SK-N-SH (cell line): ENCODE results near the gene LGSN. TPM values are rescaled to one million over a fixed set of nuclear protein-coding genes. Genes with fewer than 3 reads are reported as not detected.

Source experiments
- CTCF ChIA-PET: fragments of 300-600, 350-600 bp; formaldehyde crosslinking; extraction: SDS; loops from one replicate; lab custom pipeline; 2021; lab: Yijun Ruan, JAX
- POLR2A ChIA-PET: fragments of 350-600 bp; sonication (Branson Sonifier 250); formaldehyde crosslinking; extraction: SDS; loops from one replicate; lab custom pipeline; 2020; ENCODE audit warnings: antibody characterized with exemption, inconsistent platforms; lab: Yijun Ruan, JAX
- DNase-seq: peaks from one replicate; pipeline ENCODE4 v3.0.0; 2012
- H2AFZ ChIP-seq: fragments of 200-600 bp; sonication (generic); 2 replicates; pipeline ENCODE4 v1.8.1; 2016; ENCODE audit warnings: antibody characterized with exemption, mild to moderate bottlenecking, low read depth
- H3F3A ChIP-seq: fragments of 200-600 bp; sonication (generic); replicated peaks from 2 replicates; pipeline ENCODE3; 2016; ENCODE audit warnings: antibody characterized with exemption, mild to moderate bottlenecking; ENCODE audit not compliant: insufficient read depth
- H3K27ac ChIP-seq, 2 experiments: fragments of 200-500 bp in 1 of 2; fragments of 200-600 bp in 1 of 2; sonication (Bioruptor generic) in 1 of 2; sonication (generic), shearing (Covaris generic) in 1 of 2; 2 replicates each; pipeline versions ENCODE4 v1.5.1 to v1.6.1; 2014 to 2016; ENCODE audit warnings: low read depth in 2 of 2, inconsistent platforms in 1 of 2, low read length in 1 of 2, mild to moderate bottlenecking in 1 of 2, mixed read lengths in 1 of 2
- H3K27me3 ChIP-seq: fragments of 200-600 bp; sonication (generic), shearing (Covaris generic); 2 replicates; pipeline ENCODE4 v1.6.1; 2016; ENCODE audit warnings: mixed run types; ENCODE audit not compliant: insufficient read depth
- H3K36me3 ChIP-seq, 2 experiments: fragments of 200-500 bp in 1 of 2; fragments of 200-600 bp in 1 of 2; sonication (Bioruptor generic) in 1 of 2; sonication (generic) in 1 of 2; replicated peaks in 1 of 2; 2 replicates each; pipeline versions ENCODE3 to v1.5.1; 2014 to 2016; ENCODE audit warnings: low read length in 1 of 2, mild to moderate bottlenecking in 1 of 2; ENCODE audit not compliant: insufficient read depth in 2 of 2, control insufficient read depth in 1 of 2
- H3K4me1 ChIP-seq, 2 experiments: fragments of 200-500 bp in 1 of 2; fragments of 200-600 bp in 1 of 2; sonication (Bioruptor generic) in 1 of 2; sonication (generic), shearing (Covaris generic) in 1 of 2; 2 replicates each; pipeline versions ENCODE4 v1.5.1 to v1.6.1; 2014 to 2016; ENCODE audit warnings: low read depth in 1 of 2, low read length in 1 of 2, mixed run types in 1 of 2; ENCODE audit not compliant: insufficient read depth in 2 of 2, control insufficient read depth in 1 of 2
- H3K4me2 ChIP-seq: fragments of 200-600 bp; sonication (generic), shearing (Covaris generic); 2 replicates; pipeline ENCODE4 v1.6.1; 2017; ENCODE audit warnings: mixed run types
- H3K4me3 ChIP-seq, 2 experiments: fragments of 200-500 bp in 1 of 2; fragments of 200-600 bp in 1 of 2; sonication (Bioruptor generic) in 1 of 2; sonication (generic), shearing (Covaris generic) in 1 of 2; 2 replicates each; pipeline versions ENCODE4 v1.5.1 to v1.8.1; 2014 to 2016; ENCODE audit warnings: low read depth in 2 of 2, inconsistent platforms in 1 of 2, low read length in 1 of 2, mild to moderate bottlenecking in 1 of 2, mixed read lengths in 1 of 2, moderate library complexity in 1 of 2
- H3K79me2 ChIP-seq: fragments of 200-600 bp; sonication (generic); 2 replicates; pipeline ENCODE4 v1.8.1; 2017; ENCODE audit warnings: mild to moderate bottlenecking; ENCODE audit not compliant: insufficient read depth
- H3K9ac ChIP-seq: fragments of 200-600 bp; sonication (generic); 2 replicates; pipeline ENCODE4 v1.6.1; 2017; ENCODE audit warnings: mixed run types
- H3K9me2 ChIP-seq: fragments of 200-600 bp; sonication (generic); 2 replicates; pipeline ENCODE4 v1.6.1; 2017; ENCODE audit warnings: mixed run types
- H3K9me3 ChIP-seq: fragments of 200-600 bp; sonication (generic); 2 replicates; pipeline ENCODE4 v1.6.1; 2017; ENCODE audit warnings: mixed run types, mild to moderate bottlenecking, moderate library complexity
- H4K20me1 ChIP-seq: fragments of 200-600 bp; sonication (generic); 2 replicates; pipeline ENCODE4 v1.6.1; 2017; ENCODE audit warnings: mild to moderate bottlenecking, mixed run types; ENCODE audit not compliant: insufficient read depth
- CHD2 ChIP-seq: fragments of 150-350 bp; IDR thresholded peaks from 2 replicates; pipeline ENCODE4 v1.6.1; 2018; ENCODE audit warnings: low read length; ENCODE audit not compliant: partially characterized antibody
- CTCF ChIP-seq: fragments of 200-600 bp; sonication (generic); IDR thresholded peaks from 2 replicates; pipeline ENCODE4 v1.6.1; 2017; ENCODE audit warnings: antibody characterized with exemption, mild to moderate bottlenecking, moderate library complexity
- ELF1 ChIP-seq: IDR thresholded peaks from 2 replicates; pipeline ENCODE4 v1.4.0; 2012
- FOSL2 ChIP-seq: IDR thresholded peaks from 2 replicates; pipeline ENCODE4 v1.4.0; 2012; ENCODE audit warnings: low read depth, mild to moderate bottlenecking, moderate library complexity, borderline replicate concordance
- FOXM1 ChIP-seq: IDR thresholded peaks from 2 replicates; pipeline ENCODE4 v1.4.0; 2012; ENCODE audit warnings: low read depth, mild to moderate bottlenecking
- GABPA ChIP-seq: IDR thresholded peaks from 2 replicates; pipeline ENCODE4 v1.4.0; 2012; ENCODE audit warnings: low read depth, mild to moderate bottlenecking
- GATA2 ChIP-seq: sonication (generic); formaldehyde crosslinking; IDR thresholded peaks from 2 replicates; pipeline ENCODE4 v1.5.0; 2020; ENCODE audit warnings: mild to moderate bottlenecking, missing genetic modification reagents
- MEF2A ChIP-seq: IDR thresholded peaks from 2 replicates; pipeline ENCODE4 v1.4.0; 2012; ENCODE audit warnings: low read depth, borderline replicate concordance
- MXI1 ChIP-seq: IDR thresholded peaks from 2 replicates; pipeline ENCODE4 v1.6.1; 2012; ENCODE audit warnings: mild to moderate bottlenecking, low read depth, low read length, improper control_type of control experiment
- NFIC ChIP-seq: IDR thresholded peaks from 2 replicates; pipeline ENCODE4 v1.4.0; 2012; ENCODE audit warnings: borderline replicate concordance
- NRF1 ChIP-seq: IDR thresholded peaks from 2 replicates; pipeline ENCODE4 v1.6.1; 2012; ENCODE audit warnings: low read depth, mild to moderate bottlenecking, low read length
- POLR2AphosphoS5 ChIP-seq: IDR thresholded peaks from 2 replicates; pipeline ENCODE4 v1.6.1; 2012; ENCODE audit warnings: low read depth, low read length
- RAD21 ChIP-seq: IDR thresholded peaks from 2 replicates; pipeline ENCODE4 v1.6.1; 2012; ENCODE audit warnings: mild to moderate bottlenecking, low read length
- RCOR1 ChIP-seq: fragments of 150-350 bp; IDR thresholded peaks from 2 replicates; pipeline ENCODE4 v1.6.1; 2017; ENCODE audit warnings: antibody characterized with exemption, low read length
- REST ChIP-seq: IDR thresholded peaks from 2 replicates; pipeline ENCODE4 v1.6.1; 2012; ENCODE audit warnings: mild to moderate bottlenecking, low read depth, low read length, moderate library complexity
- RFX5 ChIP-seq: IDR thresholded peaks from 2 replicates; pipeline ENCODE4 v1.6.1; 2012; ENCODE audit warnings: mild to moderate bottlenecking, improper control_type of control experiment, low read length
- TEAD4 ChIP-seq: IDR thresholded peaks from 2 replicates; pipeline ENCODE4 v1.4.0; 2012; ENCODE audit warnings: mild to moderate bottlenecking, borderline replicate concordance; ENCODE audit not compliant: insufficient read depth
- YY1 ChIP-seq: IDR thresholded peaks from 2 replicates; pipeline ENCODE4 v1.4.0; 2012; ENCODE audit warnings: low read depth, mild to moderate bottlenecking
- WGBS: methylation state at CpG from one replicate; pipeline ENCODE4 v1.1.6; 2017; ENCODE audit warnings: low lambda C conversion rate; 5-methylcytosine and 5-hydroxymethylcytosine counted together
- polyA plus RNA-seq, 3 experiments: library from polyadenylated mRNA; depleted of rRNA; stranded (reverse); fragments of >200 nt; gene quantifications; 2 replicates each; pipeline ENCODE4 v1.2.3, GENCODE V29; 2012

Gene LGSN
- polyA plus RNA-seq, 1 of the 3 experiments (the other 2 are of a cell fraction), result not detected

GRCh38 chr6:63245420-63245819 lies 74.4 kb downstream of the LGSN start:
- POLR2A ChIA-PET, result no interaction called here
- no peaks in the 10 kb centered on the region for H3K9me3 ChIP-seq
- no peaks in the 10 kb centered on the region for H3K9me2 ChIP-seq
- H3K27me3 ChIP-seq, result no peaks in the 10 kb centered on the region; the same call in 1 of the 2 replicates
- TF ChIP-seq MEF2A, result no peak
- no peak for TF ChIP-seq RFX5
- no peak for TF ChIP-seq POLR2AphosphoS5
- no peak for TF ChIP-seq FOXM1
- no peak for TF ChIP-seq CHD2
- TF ChIP-seq FOSL2, result no peak
- no peak for TF ChIP-seq NRF1
- TF ChIP-seq RCOR1, result no peak
- no peak for TF ChIP-seq YY1
- no peak for TF ChIP-seq RAD21
- no peak for TF ChIP-seq ELF1
- TF ChIP-seq NFIC, result no peak
- no peak for TF ChIP-seq REST
- TF ChIP-seq GABPA, result no peak
- TF ChIP-seq GATA2 (CRISPR knock-in tag), result no peak
- no peak for TF ChIP-seq CTCF
- TF ChIP-seq TEAD4, result no peak
- no peak for TF ChIP-seq MXI1
- no peak overlapping the region for H3K27ac ChIP-seq
- no peak for DNase-seq
- H3K36me3 ChIP-seq, result no peaks in the 10 kb centered on the region
- H4K20me1 ChIP-seq, result no peaks in the 10 kb centered on the region
- H3K4me1 ChIP-seq, result no peaks in the 10 kb centered on the region
- WGBS, result 2% methylated on average over 2 of the region's 2 CpGs
- H3K4me3 ChIP-seq, result no peak overlapping the region
- H3F3A ChIP-seq, result no peaks in the 10 kb centered on the region
- H3K79me2 ChIP-seq, result no peaks in the 10 kb centered on the region
- no peak overlapping the region for H3K9ac ChIP-seq
- no peak overlapping the region for H2AFZ ChIP-seq
- CTCF ChIA-PET, result interaction anchor here (0.7 kb wide), 1 partner anchor 10 kb away, joined by 3 read pairs; no protein-coding TSS in a partner anchor
- H3K4me2 ChIP-seq, result no peak overlapping the region
